Caco-2 (cell line): ENCODE measurements around the gene CCDC14. TPM values are rescaled to one million over a fixed set of nuclear protein-coding genes. Genes with fewer than 3 reads are reported as not detected.
A peak's percentile ranks its signal among the peaks of the same experiment; 100 is the strongest.

Experiments
- BruUV-seq: library from RNA; stranded (reverse); fragments of 400-500 nt; replicated peaks from 2 replicates; lab custom pipeline; 2021; lab: Mats Ljungman, UMichigan
- CTCF ChIA-PET: fragments of 300-600 bp; sonication (Branson Sonifier 250); formaldehyde crosslinking; loops from one replicate; lab custom pipeline; 2022; ENCODE audit warnings: antibody characterized with exemption; lab: Charles Lee
- POLR2A ChIA-PET: fragments of 300-600 bp; sonication (Branson Sonifier 250); formaldehyde crosslinking; loops from one replicate; lab custom pipeline; 2022; ENCODE audit warnings: antibody characterized with exemption; lab: Charles Lee
- DNase-seq, 2 experiments: peaks; one replicate each; pipeline versions ENCODE4 v3.0.0 to v3.0.0-alpha.2; 2020 to 2022
- H3K27me3 ChIP-seq: replicated peaks from 2 replicates; pipeline ENCODE4 v1.6.0; 2011; ENCODE audit warnings: low read length; ENCODE audit not compliant: control insufficient read depth, insufficient read depth
- H3K36me3 ChIP-seq: 2 replicates; pipeline ENCODE4 v1.5.1; 2011; ENCODE audit warnings: low read length; ENCODE audit not compliant: control insufficient read depth, insufficient read depth
- H3K4me1 ChIP-seq: fragments of 250-450 bp; sonication (Bioruptor Pico); 2 replicates; pipeline ENCODE4 v1.5.1; 2020; ENCODE audit warnings: mild to moderate bottlenecking
- H3K4me3 ChIP-seq: 2 replicates; pipeline ENCODE4 v1.5.1; 2011; ENCODE audit warnings: low read depth, mild to moderate bottlenecking, control low read depth, low read length
- H3K9me3 ChIP-seq: fragments of 250-450 bp; sonication (Bioruptor Pico); 2 replicates; pipeline ENCODE4 v1.5.1; 2020; ENCODE audit warnings: mild to moderate bottlenecking, moderate library complexity
- H3K27ac Mint-ChIP-seq: one replicate; pipeline ENCODE4 v1.8.0; 2022; ENCODE audit warnings: mixed read lengths; ENCODE audit not compliant: unreplicated experiment
- H3K27me3 Mint-ChIP-seq: one replicate; pipeline ENCODE4 v1.8.0; 2022; ENCODE audit warnings: mixed read lengths; ENCODE audit not compliant: insufficient read depth, unreplicated experiment
- H3K36me3 Mint-ChIP-seq: one replicate; pipeline ENCODE4 v1.8.0; 2022; ENCODE audit warnings: mild to moderate bottlenecking, mixed read lengths; ENCODE audit not compliant: insufficient read depth, unreplicated experiment
- H3K4me1 Mint-ChIP-seq: one replicate; pipeline ENCODE4 v1.8.0; 2022; ENCODE audit warnings: low read depth, mixed read lengths; ENCODE audit not compliant: unreplicated experiment
- H3K4me3 Mint-ChIP-seq: one replicate; pipeline ENCODE4 v1.8.0; 2022; ENCODE audit warnings: mild to moderate bottlenecking, moderate library complexity, mixed read lengths; ENCODE audit not compliant: unreplicated experiment
- H3K9me3 Mint-ChIP-seq: one replicate; pipeline ENCODE4 v1.8.0; 2022; ENCODE audit warnings: mixed read lengths; ENCODE audit not compliant: unreplicated experiment
- intact Hi-C: fragments of 100-400 bp; cut with micrococcal nuclease; formaldehyde crosslinking; loops from one replicate; pipeline ENCODE4 v1.10.0; 2022; ENCODE audit not compliant: unreplicated experiment
- total RNA-seq: library from RNA; stranded (reverse); gene quantifications from 2 replicates; pipeline ENCODE4 v1.2.3, GENCODE V29; 2022
- TF ChIP-seq, protein P1 (sequence below), 2 experiments: fragments of 200-600 bp in 1 of 2; IDR thresholded peaks; 1 replicate in 1 of 2; 2 replicates in 1 of 2; pipeline versions ENCODE4 v1.5.1 to v1.8.0; 2011 to 2022; ENCODE audit warnings: antibody characterized with exemption in 1 of 2, control low read depth in 1 of 2, inconsistent platforms in 1 of 2, low read depth in 1 of 2, low read length in 1 of 2, mild to moderate bottlenecking in 1 of 2, moderate library complexity in 1 of 2; ENCODE audit not compliant: insufficient read depth in 1 of 2, severe bottlenecking in 1 of 2, unreplicated experiment in 1 of 2

Gene CCDC14
- total RNA-seq, 1 experiment from 2014 or later, result 43.5 TPM

DNA sequence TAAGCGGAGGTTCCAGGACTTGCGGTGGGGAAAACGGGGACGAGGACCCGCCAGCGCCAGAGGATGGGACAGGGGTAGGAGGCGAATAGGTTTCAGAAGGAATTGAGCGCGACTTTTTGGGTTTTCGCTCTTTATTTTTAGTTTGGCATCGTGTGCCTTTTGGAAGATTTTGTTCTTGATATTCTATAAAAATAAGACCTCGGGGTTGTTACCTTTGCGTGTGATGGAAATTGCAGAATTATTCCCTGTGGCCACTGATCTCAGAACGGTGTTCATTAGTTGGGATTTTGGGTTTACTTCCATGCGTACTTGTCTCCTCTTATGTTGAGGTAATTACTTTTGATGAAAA lies 453 bp upstream of the CCDC14 start:
- ChIA-PET CTCF (interaction anchor here (0.6 to 1.5 kb wide), 5 partner anchors 15 to 755 kb away, joined by 3 to 10 read pairs (median 6); partner anchors contain the start of gene KALRN), POLR2A (interaction anchor here (0.6 kb wide), 1 partner anchor 157 kb away, joined by 11 read pairs; no protein-coding TSS in a partner anchor)
- no peaks in the 10 kb centered on the region for H3K9me3 ChIP-seq
- no peaks in the 10 kb centered on the region for H3K4me1 Mint-ChIP-seq
- TF ChIP-seq, protein P1, sequence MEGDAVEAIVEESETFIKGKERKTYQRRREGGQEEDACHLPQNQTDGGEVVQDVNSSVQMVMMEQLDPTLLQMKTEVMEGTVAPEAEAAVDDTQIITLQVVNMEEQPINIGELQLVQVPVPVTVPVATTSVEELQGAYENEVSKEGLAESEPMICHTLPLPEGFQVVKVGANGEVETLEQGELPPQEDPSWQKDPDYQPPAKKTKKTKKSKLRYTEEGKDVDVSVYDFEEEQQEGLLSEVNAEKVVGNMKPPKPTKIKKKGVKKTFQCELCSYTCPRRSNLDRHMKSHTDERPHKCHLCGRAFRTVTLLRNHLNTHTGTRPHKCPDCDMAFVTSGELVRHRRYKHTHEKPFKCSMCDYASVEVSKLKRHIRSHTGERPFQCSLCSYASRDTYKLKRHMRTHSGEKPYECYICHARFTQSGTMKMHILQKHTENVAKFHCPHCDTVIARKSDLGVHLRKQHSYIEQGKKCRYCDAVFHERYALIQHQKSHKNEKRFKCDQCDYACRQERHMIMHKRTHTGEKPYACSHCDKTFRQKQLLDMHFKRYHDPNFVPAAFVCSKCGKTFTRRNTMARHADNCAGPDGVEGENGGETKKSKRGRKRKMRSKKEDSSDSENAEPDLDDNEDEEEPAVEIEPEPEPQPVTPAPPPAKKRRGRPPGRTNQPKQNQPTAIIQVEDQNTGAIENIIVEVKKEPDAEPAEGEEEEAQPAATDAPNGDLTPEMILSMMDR (IDR thresholded peaks at IDR 0.05; ENCODE audit: insufficient read depth in 1 of 2, low read depth in 1 of 2, low read length in 1 of 2, severe bottlenecking in 1 of 2, unreplicated experiment in 1 of 2), result no peak
- DNase-seq, result no peak
- intact Hi-C loops, result no loop called here
- H3K4me3 Mint-ChIP-seq, result peak overlapping the region; percentile 90
- peak overlapping the region; percentile 66 for H3K4me3 ChIP-seq
- BruUV-seq, result no TSS peak
- H3K36me3 ChIP-seq, result no peaks in the 10 kb centered on the region
- no peaks in the 10 kb centered on the region for H3K27me3 ChIP-seq
- H3K9me3 Mint-ChIP-seq, result no peaks in the 10 kb centered on the region
- no peaks in the 10 kb centered on the region for H3K4me1 ChIP-seq
- H3K36me3 Mint-ChIP-seq, result peaks cover 12% of the 10 kb centered on the region
- peak overlapping the region; percentile 95 for H3K27ac Mint-ChIP-seq
- peaks cover 2% of the 10 kb centered on the region for H3K27me3 Mint-ChIP-seq

DNA sequence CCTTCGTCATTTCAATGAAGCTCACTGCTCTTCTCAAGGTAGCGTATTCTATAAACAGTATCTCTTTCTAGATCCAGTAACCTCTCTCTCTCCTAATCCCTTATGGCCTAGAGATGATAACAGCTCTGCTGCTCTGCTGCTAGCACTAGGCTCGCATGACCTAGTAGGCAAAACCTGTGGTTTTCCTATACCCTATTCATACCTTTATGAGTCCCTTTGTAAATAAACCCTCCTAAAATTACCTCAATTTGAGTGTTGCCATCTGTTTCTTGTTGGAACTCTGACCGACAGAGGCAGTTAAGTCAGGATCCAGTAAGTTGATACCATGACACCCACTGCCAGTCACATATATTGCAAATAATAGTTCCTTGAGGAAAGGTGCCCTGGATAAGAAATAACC lies 7.3 kb downstream of the CCDC14 start:
- BruUV-seq, result no TSS peak
- no peaks in the 10 kb centered on the region for H3K9me3 ChIP-seq
- H3K36me3 ChIP-seq, result peaks cover 2% of the 10 kb centered on the region; the same call in 1 of the 2 replicates
- DNase-seq, result no peak
- no peak overlapping the region for H3K4me3 ChIP-seq
- Mint-ChIP-seq H3K27me3 (no peaks in the 10 kb centered on the region), H3K9me3 (no peaks in the 10 kb centered on the region), H3K4me3 (no peak overlapping the region), H3K36me3 (peaks cover 18% of the 10 kb centered on the region), H3K27ac (no peak overlapping the region), H3K4me1 (no peaks in the 10 kb centered on the region)
- ChIA-PET POLR2A (no interaction called here), CTCF (no interaction called here)
- intact Hi-C loops, result no loop called here
- TF ChIP-seq, protein P1 (IDR thresholded peaks at IDR 0.05; ENCODE audit: insufficient read depth in 1 of 2, low read depth in 1 of 2, low read length in 1 of 2, severe bottlenecking in 1 of 2, unreplicated experiment in 1 of 2), result no peak
- no peaks in the 10 kb centered on the region for H3K4me1 ChIP-seq
- no peaks in the 10 kb centered on the region for H3K27me3 ChIP-seq

DNA sequence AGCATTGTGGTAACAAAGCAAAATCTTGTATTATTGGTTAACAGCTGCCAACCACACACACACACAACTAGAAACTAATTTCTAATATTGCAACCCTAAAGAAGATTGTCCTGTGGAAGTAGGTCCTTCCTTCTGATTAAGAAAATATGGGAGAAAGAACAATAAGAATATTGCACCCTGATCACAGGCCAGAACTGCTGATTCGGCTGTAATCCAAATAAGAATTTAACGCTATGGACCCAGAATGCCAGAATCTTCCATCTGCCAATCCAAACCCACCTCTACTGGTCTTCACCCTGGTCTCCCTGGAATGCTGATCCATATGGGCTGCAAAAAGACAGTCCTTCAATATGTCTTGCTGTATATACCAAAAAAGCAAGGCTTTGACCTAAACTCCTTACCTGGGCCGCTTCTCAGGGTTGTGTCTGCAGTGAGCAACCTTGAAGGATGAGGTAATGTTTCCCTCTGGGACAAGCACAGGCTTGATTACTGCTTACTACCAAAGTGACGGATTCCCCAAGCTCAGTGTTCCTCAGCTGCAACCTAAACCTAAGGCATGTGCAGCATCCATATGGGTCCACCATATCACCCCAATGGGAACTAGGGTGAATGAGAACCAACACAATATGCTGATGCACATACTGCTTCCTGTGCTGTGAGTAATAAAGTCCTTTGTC lies 8.0 kb downstream of the CCDC14 start:
- Mint-ChIP-seq H3K9me3 (no peaks in the 10 kb centered on the region), H3K36me3 (peaks cover 18% of the 10 kb centered on the region), H3K27me3 (no peaks in the 10 kb centered on the region), H3K4me1 (no peaks in the 10 kb centered on the region), H3K27ac (no peak overlapping the region), H3K4me3 (no peak overlapping the region)
- DNase-seq, result no peak
- H3K4me3 ChIP-seq, result no peak overlapping the region
- intact Hi-C loops, result no loop called here
- no peaks in the 10 kb centered on the region for H3K27me3 ChIP-seq
- ChIA-PET POLR2A (no interaction called here), CTCF (no interaction called here)
- BruUV-seq, result no TSS peak
- no peaks in the 10 kb centered on the region for H3K4me1 ChIP-seq
- H3K9me3 ChIP-seq, result no peaks in the 10 kb centered on the region
- H3K36me3 ChIP-seq, result peaks cover 2% of the 10 kb centered on the region; the same call in 1 of the 2 replicates
- TF ChIP-seq, protein P1 (IDR thresholded peaks at IDR 0.05; ENCODE audit: insufficient read depth in 1 of 2, low read depth in 1 of 2, low read length in 1 of 2, severe bottlenecking in 1 of 2, unreplicated experiment in 1 of 2), result no peak
